GM12892 (cell line): ENCODE results near the gene LDB3.

Experiments
- POLR2AphosphoS5 ChIP-seq: IDR thresholded peaks from 2 replicates; pipeline ENCODE4 v1.6.1; 2011; ENCODE audit warnings: low read depth, low read length, control low read depth
- TAF1 ChIP-seq: IDR thresholded peaks from 2 replicates; pipeline ENCODE4 v1.6.1; 2011; ENCODE audit warnings: low read depth, mild to moderate bottlenecking, control low read depth, low read length, borderline replicate concordance

DNA sequence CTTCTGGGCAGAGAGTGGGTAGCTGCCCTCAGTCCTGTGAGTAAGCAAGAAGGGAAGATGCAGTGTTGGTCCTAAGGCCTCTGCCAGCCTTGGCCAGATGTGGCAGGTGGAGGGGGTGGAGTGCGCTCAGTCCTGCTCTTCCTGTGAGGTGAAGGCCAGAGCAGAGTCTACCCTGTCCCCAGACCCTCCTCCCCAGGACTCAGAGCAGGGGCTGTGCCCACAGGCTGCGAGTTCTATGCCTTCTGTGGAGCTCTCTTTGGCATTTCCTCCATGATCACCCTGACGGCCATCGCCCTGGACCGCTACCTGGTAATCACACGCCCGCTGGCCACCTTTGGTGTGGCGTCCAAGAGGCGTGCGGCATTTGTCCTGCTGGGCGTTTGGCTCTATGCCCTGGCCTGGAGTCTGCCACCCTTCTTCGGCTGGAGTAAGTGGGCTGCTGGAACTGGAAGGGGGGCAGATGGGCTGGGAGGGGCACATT lies 10.0 kb upstream of the LDB3 start:
- TF ChIP-seq POLR2AphosphoS5 (no peak), TAF1 (no peak)
